DND-41 (cell line): ENCODE results near the gene CHAC1.

ENCODE experiments used
- ATAC-seq: fragments of 200-7000 bp; cut with Tn5 transposase; 3 replicates; pipeline ENCODE4 v1.9.1; 2021; ENCODE audit warnings: low read depth; ENCODE audit not compliant: insufficient read depth
- DNase-seq: peaks from one replicate; pipeline ENCODE4 v3.0.0-alpha.2; 2020
- H2AFZ ChIP-seq: 2 replicates; pipeline ENCODE4 v1.6.0; 2012; ENCODE audit warnings: low read depth, low read length
- H3K27ac ChIP-seq: 2 replicates; pipeline ENCODE4 v1.5.1; 2012; ENCODE audit warnings: low read length, inconsistent platforms
- H3K27me3 ChIP-seq: fragments of 200-600 bp; sonication (generic); 2 replicates; pipeline ENCODE4 v1.6.0; 2012; ENCODE audit warnings: low read length, mild to moderate bottlenecking, inconsistent platforms; ENCODE audit not compliant: insufficient read depth, poor library complexity
- H3K36me3 ChIP-seq: 2 replicates; pipeline ENCODE4 v1.5.1; 2012; ENCODE audit warnings: low read length, inconsistent platforms; ENCODE audit not compliant: insufficient read depth
- H3K4me1 ChIP-seq: 2 replicates; pipeline ENCODE4 v1.5.1; 2012; ENCODE audit warnings: mild to moderate bottlenecking, low read length; ENCODE audit not compliant: insufficient read depth
- H3K4me2 ChIP-seq: 2 replicates; pipeline ENCODE4 v1.6.0; 2012; ENCODE audit warnings: mild to moderate bottlenecking, moderate library complexity, low read length, inconsistent platforms; ENCODE audit not compliant: insufficient read depth
- H3K4me3 ChIP-seq, 2 experiments: fragments of 200-600 bp in 1 of 2; shearing (Covaris generic) in 1 of 2; 2 replicates each; pipeline ENCODE4 v1.5.1; 2012 to 2016; ENCODE audit warnings: inconsistent platforms in 2 of 2, low read length in 2 of 2, mild to moderate bottlenecking in 2 of 2, low read depth in 1 of 2, moderate library complexity in 1 of 2
- H3K79me2 ChIP-seq: 2 replicates; pipeline ENCODE4 v1.6.0; 2012; ENCODE audit warnings: low read length, inconsistent platforms; ENCODE audit not compliant: insufficient read depth
- H3K9ac ChIP-seq: 2 replicates; pipeline ENCODE4 v1.6.0; 2012; ENCODE audit warnings: low read depth, mild to moderate bottlenecking, inconsistent platforms, low read length, moderate library complexity
- H3K9me3 ChIP-seq: 2 replicates; pipeline ENCODE4 v1.5.1; 2012; ENCODE audit warnings: low read length, moderate library complexity, mild to moderate bottlenecking, inconsistent platforms; ENCODE audit not compliant: insufficient read depth, severe bottlenecking
- H4K20me1 ChIP-seq: 2 replicates; pipeline ENCODE4 v1.6.0; 2012; ENCODE audit warnings: low read length; ENCODE audit not compliant: insufficient read depth
- CTCF ChIP-seq: IDR thresholded peaks from 2 replicates; pipeline ENCODE4 v1.5.1; 2012; ENCODE audit warnings: borderline replicate concordance, low read length, moderate library complexity, mild to moderate bottlenecking; ENCODE audit not compliant: poor library complexity, severe bottlenecking; ENCODE audit errors: extremely low read depth
- EZH2 ChIP-seq: IDR thresholded peaks from 3 replicates; pipeline ENCODE4 v1.6.1; 2012; ENCODE audit warnings: borderline replicate concordance, low read depth, mild to moderate bottlenecking, moderate library complexity, low read length, inconsistent platforms; ENCODE audit not compliant: severe bottlenecking

Gene CHAC1

GRCh38 chr15:40957041-40957555 lies 3.8 kb downstream of the CHAC1 start:
- DNase-seq (no peak), ATAC-seq (no peak)
- Histone ChIP-seq H3K9ac (no peak overlapping the region), H3K4me1 (peaks cover 19% of the 10 kb centered on the region), H3K4me2 (no peak overlapping the region), H3K9me3 (no peaks in the 10 kb centered on the region), H3K79me2 (no peaks in the 10 kb centered on the region), H3K27ac (no peak overlapping the region), H3K27me3 (no peaks in the 10 kb centered on the region), H2AFZ (no peak overlapping the region), H3K36me3 (no peaks in the 10 kb centered on the region), H3K4me3 (no peak overlapping the region), H4K20me1 (no peaks in the 10 kb centered on the region)
- no peak for TF ChIP-seq EZH2
- no peak for TF ChIP-seq CTCF

- no peak overlapping the region for H3K4me3 ChIP-seq
- H3K27ac ChIP-seq = no peak overlapping the region
- no peaks in the 10 kb centered on the region for H4K20me1 ChIP-seq
- H3K36me3 ChIP-seq = no peaks in the 10 kb centered on the region
- DNase-seq (no peak), ATAC-seq (no peak)
- H3K4me1 ChIP-seq = peaks cover 14% of the 10 kb centered on the region
- no peaks in the 10 kb centered on the region for H3K79me2 ChIP-seq
- H3K9ac ChIP-seq = no peak overlapping the region
- no peak overlapping the region for H2AFZ ChIP-seq
- no peaks in the 10 kb centered on the region for H3K27me3 ChIP-seq
- H3K9me3 ChIP-seq = no peaks in the 10 kb centered on the region
- TF ChIP-seq CTCF (no peak), EZH2 (no peak)
- no peak overlapping the region for H3K4me2 ChIP-seq
Measured at GRCh38 chr15:40957581-40958051, 4.3 kb downstream of the CHAC1 start.

GRCh38 chr15:40958146-40958545 lies 4.9 kb downstream of the CHAC1 start:
- Histone ChIP-seq H3K4me3 (no peak overlapping the region), H3K4me1 (peaks cover 11% of the 10 kb centered on the region), H3K9me3 (no peaks in the 10 kb centered on the region), H3K4me2 (no peak overlapping the region), H3K9ac (no peak overlapping the region), H2AFZ (no peak overlapping the region), H3K27ac (no peak overlapping the region), H4K20me1 (no peaks in the 10 kb centered on the region), H3K36me3 (no peaks in the 10 kb centered on the region), H3K79me2 (no peaks in the 10 kb centered on the region), H3K27me3 (no peaks in the 10 kb centered on the region)
- TF ChIP-seq CTCF (no peak), EZH2 (no peak)
- ATAC-seq = no peak
- DNase-seq = no peak

- no peaks in the 10 kb centered on the region for H3K36me3 ChIP-seq
- ATAC-seq = no peak
Measured at GRCh38 chr15:40958723-40959122, 5.5 kb downstream of the CHAC1 start.

More at GRCh38 chr15:40958723-40959122, 5.5 kb downstream of the CHAC1 start:
- no peak overlapping the region for H3K4me2 ChIP-seq
- no peak overlapping the region for H3K27ac ChIP-seq
- H3K79me2 ChIP-seq = no peaks in the 10 kb centered on the region
- no peak overlapping the region for H3K4me3 ChIP-seq
- no peak for TF ChIP-seq EZH2
- no peak for TF ChIP-seq CTCF
- H2AFZ ChIP-seq = no peak overlapping the region
- H3K9ac ChIP-seq = no peak overlapping the region
- no peaks in the 10 kb centered on the region for H4K20me1 ChIP-seq
- H3K4me1 ChIP-seq = peaks cover 7% of the 10 kb centered on the region
- no peaks in the 10 kb centered on the region for H3K9me3 ChIP-seq
- no peaks in the 10 kb centered on the region for H3K27me3 ChIP-seq
- DNase-seq = no peak
